Central memory CD8-positive, alpha-beta T cell (primary cell): ENCODE measurements around the gene UQCRQ.
A peak's percentile ranks its signal among the peaks of the same experiment; 100 is the strongest.

Experiments used
- ATAC-seq: fragments of 150-1000 bp; cut with Tn5 transposase; replicated peaks from 2 replicates; pipeline ENCODE4 v1.10.0; 2022; ENCODE audit warnings: mild to moderate bottlenecking, moderate FRiP score, moderate number of reproducible peaks; ENCODE audit not compliant: poor library complexity, severe bottlenecking; ENCODE audit errors: extremely low read depth
- DNase-seq, 2 donors: peaks; one replicate each; pipeline ENCODE4 v3.0.0; 2021; ENCODE audit warnings: low spot score in 2 of 2
- H3K27ac Mint-ChIP-seq: one replicate; pipeline ENCODE4 v1.8.0; 2022; ENCODE audit warnings: low read depth, mild to moderate bottlenecking, moderate library complexity, mixed read lengths
- H3K27me3 Mint-ChIP-seq: one replicate; pipeline ENCODE4 v1.8.0; 2022; ENCODE audit warnings: mixed read lengths
- H3K36me3 Mint-ChIP-seq: one replicate; pipeline ENCODE4 v1.8.0; 2022; ENCODE audit warnings: mild to moderate bottlenecking, moderate library complexity, mixed read lengths; ENCODE audit not compliant: insufficient read depth
- H3K4me1 Mint-ChIP-seq: one replicate; pipeline ENCODE4 v1.8.0; 2022; ENCODE audit warnings: mixed read lengths
- H3K4me3 Mint-ChIP-seq: one replicate; pipeline ENCODE4 v1.8.0; 2022; ENCODE audit warnings: mild to moderate bottlenecking, moderate library complexity, mixed read lengths
- H3K9me3 Mint-ChIP-seq: one replicate; pipeline ENCODE4 v1.8.0; 2022; ENCODE audit warnings: mixed read lengths

Gene UQCRQ

DNA sequence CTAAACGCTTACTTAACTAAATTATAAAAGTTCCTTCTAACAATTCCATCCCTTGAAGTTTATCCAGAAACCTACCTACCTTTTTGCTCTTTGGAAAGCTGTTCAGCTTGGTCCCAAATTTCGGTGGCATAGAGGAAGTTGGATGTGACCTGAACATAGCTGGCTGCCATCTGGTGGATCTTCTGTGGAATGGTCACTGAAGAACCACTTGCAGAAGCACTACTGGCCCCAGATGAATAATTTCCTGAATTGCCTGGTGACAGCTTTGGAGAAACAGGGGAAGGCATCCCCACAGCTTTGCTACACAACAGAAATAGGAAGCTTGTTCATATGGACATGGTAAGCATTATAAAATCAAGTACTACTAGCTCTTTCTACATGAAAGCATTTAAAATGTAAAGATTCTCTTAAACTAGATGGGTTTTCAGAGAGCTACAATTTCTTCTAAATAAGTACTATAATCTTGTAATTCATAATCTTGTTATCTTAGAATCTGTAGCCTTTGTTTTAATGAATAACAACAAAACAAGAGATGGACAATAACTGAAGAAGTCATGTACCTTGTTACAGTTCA is 16.9 kb downstream of the UQCRQ start:
- Mint-ChIP-seq H3K9me3 (no peaks in the 10 kb centered on the region), H3K36me3 (peaks cover 52% of the 10 kb centered on the region), H3K27me3 (no peaks in the 10 kb centered on the region), H3K27ac (no peak overlapping the region), H3K4me1 (no peaks in the 10 kb centered on the region), H3K4me3 (no peak overlapping the region)
- DNase-seq: no peak
- no peak for ATAC-seq

DNA sequence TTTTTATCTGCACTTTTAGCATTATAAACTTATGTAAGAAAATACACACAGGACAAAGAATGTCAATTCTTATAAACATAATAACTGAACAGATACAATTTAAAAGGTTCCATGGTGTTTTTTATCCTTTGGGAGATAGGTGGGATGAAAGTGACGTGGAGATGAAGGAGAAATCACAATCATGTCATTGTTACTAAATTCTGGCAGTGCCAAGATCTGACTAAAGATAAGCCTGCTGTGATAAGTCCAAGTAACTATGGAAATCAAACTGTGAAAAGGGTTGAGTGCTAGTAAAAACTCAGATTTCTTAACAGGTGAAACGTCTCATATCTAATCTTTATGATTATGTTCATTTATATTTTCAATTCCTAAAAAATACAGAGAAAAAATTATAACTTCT is 18.1 kb downstream of the UQCRQ start:
- Mint-ChIP-seq H3K4me1 (no peaks in the 10 kb centered on the region), H3K27me3 (no peaks in the 10 kb centered on the region), H3K27ac (peak overlapping the region; percentile 52), H3K4me3 (no peak overlapping the region), H3K36me3 (peaks cover 54% of the 10 kb centered on the region), H3K9me3 (no peaks in the 10 kb centered on the region)
- ATAC-seq (no peak), DNase-seq (no peak)

DNA sequence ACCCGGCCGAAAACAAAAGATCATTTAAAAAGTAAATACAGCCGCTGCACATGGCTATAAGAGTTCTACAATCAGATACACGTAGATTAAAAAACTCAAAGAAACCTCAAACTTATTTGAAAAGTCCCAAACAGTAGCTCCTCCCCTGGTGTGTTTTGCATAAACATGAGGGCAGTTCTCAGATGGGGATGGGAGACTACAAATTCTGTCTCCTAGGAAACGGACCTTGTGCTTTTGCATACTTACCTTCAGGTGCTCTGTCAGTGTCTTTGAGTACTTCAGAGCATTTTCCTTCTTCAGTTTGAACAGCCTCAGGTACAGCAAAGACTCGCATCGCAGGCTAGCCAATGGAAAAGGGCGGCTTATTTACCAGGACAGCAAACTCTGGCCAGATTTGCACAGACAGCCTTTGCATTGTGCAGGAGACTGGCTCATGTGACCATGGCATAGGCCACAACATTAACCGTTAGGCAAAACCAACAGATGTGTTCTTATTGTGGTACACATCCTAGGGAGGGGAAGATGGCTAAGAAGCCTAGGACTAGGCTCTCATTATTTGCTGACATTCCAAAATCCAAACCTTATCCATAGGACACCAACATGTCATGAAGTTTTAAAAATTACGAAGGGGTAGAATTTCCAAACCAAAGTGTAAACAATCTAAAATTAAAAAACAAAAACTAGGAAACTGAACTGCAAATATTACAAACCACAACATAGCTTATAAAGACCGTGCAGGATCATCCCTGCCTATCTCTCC is 19.8 kb downstream of the UQCRQ start:
- H3K27me3 Mint-ChIP-seq: no peaks in the 10 kb centered on the region
- H3K9me3 Mint-ChIP-seq: no peaks in the 10 kb centered on the region
- H3K36me3 Mint-ChIP-seq: peaks cover 57% of the 10 kb centered on the region

DNA sequence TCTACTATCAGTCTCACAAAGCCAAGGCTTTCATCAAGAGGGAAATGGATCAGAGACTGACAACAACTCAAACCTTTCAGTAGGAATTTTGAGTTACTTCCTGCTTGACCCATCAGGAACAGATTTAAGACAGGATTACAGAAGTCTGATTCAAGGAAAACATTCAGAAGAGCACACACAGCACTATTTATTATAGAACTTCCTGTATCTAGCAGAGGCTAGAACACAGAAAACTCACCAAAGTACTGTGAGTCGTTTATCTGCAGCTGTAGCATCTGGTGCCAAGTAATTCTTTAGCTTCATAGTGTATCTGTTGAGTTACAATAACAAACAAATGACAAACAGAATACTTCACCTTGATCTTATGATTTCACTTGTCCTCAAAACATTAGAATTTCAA is 20.8 kb downstream of the UQCRQ start:
- no peak overlapping the region for H3K27ac Mint-ChIP-seq
- ATAC-seq (no peak), DNase-seq (no peak)
- peaks cover 55% of the 10 kb centered on the region for H3K36me3 Mint-ChIP-seq
- no peaks in the 10 kb centered on the region for H3K9me3 Mint-ChIP-seq
- no peaks in the 10 kb centered on the region for H3K4me1 Mint-ChIP-seq
- no peaks in the 10 kb centered on the region for H3K27me3 Mint-ChIP-seq
- H3K4me3 Mint-ChIP-seq: no peak overlapping the region

More for the DNA sequence above, 19.8 kb downstream of the UQCRQ start:
- DNase-seq (no peak), ATAC-seq (no peak)
- H3K27ac Mint-ChIP-seq: no peak overlapping the region
- no peak overlapping the region for H3K4me3 Mint-ChIP-seq
- no peaks in the 10 kb centered on the region for H3K4me1 Mint-ChIP-seq

DNA sequence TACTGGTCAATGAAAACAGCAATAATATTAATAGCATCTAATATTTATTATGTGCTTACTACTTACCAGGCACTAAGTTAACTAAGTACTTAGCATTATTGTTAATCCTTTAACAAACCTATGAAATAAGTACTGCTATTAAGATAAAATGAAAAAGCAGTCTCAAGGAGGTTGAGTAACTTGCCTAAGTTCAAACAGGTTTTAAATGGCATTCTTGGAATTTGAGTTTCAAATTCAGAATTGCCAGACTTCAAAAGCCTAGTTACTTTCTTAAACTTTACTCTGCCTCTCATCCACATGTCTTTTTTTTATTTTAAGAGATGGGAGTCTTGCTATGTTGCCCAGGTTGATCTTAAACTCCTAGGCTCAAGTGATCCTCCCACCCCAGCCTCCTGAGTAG is 23.1 kb downstream of the UQCRQ start:
- ATAC-seq: no peak
- H3K36me3 Mint-ChIP-seq: peaks cover 62% of the 10 kb centered on the region
- no peaks in the 10 kb centered on the region for H3K4me1 Mint-ChIP-seq
- H3K4me3 Mint-ChIP-seq: no peak overlapping the region
- DNase-seq: no peak
- H3K9me3 Mint-ChIP-seq: no peaks in the 10 kb centered on the region
- no peaks in the 10 kb centered on the region for H3K27me3 Mint-ChIP-seq
- no peak overlapping the region for H3K27ac Mint-ChIP-seq

DNA sequence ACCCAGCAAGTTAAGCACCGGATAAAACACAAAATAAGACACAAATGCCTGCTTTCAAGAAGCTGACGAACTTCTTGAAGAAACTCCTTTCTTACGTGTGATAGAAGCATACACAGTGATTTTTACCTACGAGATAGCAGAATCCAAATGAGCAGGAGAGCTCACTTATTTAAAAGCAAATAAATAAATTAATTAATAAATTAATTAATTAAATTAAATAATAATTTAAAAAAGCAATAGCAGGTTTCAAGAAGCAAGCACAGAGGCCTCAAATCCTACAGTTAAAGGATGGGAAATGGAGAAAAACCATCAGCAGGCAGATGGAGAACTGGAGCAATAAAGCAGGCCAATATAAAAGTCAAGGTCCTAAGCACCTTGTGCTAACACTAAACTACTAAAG is 24.4 kb downstream of the UQCRQ start:
- DNase-seq: no peak
- Mint-ChIP-seq H3K9me3 (no peaks in the 10 kb centered on the region), H3K27ac (no peak overlapping the region), H3K27me3 (no peaks in the 10 kb centered on the region), H3K36me3 (peaks cover 66% of the 10 kb centered on the region), H3K4me1 (no peaks in the 10 kb centered on the region), H3K4me3 (no peak overlapping the region)
- no peak for ATAC-seq

DNA sequence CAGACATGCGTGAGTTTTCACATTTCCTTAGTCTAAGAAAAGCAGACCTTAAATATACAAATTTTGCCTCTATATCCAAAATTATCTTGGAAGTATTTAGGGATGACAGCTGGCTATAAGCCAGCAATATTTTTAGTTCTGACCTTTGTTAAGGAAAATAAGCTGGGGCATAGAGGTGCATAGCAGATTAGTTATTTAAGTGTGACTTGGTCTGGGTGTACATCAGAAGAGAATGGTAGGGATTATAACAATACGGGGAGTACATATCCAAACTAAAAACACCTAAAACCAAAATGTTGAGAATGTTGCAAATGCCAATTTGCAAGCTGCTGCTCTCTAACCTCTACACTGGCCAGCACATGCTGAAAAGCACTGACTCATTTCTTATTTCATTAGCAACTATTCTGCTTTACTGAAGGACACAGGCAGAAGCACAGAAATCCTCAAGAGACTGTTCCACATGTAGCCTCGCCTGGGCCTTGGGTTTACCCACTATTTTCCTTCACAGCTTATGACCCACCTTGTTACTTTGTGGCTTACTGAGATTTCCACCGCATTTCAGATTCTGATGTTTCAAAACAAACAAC is 29.4 kb downstream of the UQCRQ start:
- Mint-ChIP-seq H3K36me3 (peaks cover 67% of the 10 kb centered on the region), H3K4me3 (no peak overlapping the region), H3K4me1 (peaks cover 13% of the 10 kb centered on the region), H3K9me3 (no peaks in the 10 kb centered on the region), H3K27me3 (no peaks in the 10 kb centered on the region), H3K27ac (no peak overlapping the region)
- no peak for ATAC-seq
- DNase-seq: no peak

DNA sequence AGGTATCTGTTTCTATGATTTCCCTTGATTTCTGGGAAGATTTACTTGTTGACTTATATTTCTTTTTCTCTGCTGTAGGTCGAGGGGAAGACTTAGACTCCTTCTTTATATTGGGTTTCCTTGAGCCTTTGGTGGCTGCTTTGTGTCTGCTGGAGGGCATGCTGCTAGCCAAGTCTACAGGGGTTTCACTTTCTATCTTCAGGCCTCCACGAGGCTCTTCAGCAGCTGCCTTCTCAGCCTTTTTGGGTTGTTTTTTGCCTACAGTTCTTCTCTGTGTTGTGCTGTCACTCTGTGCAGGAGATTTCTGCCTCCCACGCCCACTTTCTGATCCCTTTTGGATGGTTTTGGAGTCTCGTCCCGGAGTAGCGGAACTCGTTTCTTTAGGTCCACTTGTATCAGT is 30.2 kb downstream of the UQCRQ start:
- Mint-ChIP-seq H3K27ac (no peak overlapping the region), H3K4me3 (no peak overlapping the region), H3K4me1 (peaks cover 13% of the 10 kb centered on the region), H3K36me3 (peaks cover 70% of the 10 kb centered on the region), H3K9me3 (no peaks in the 10 kb centered on the region), H3K27me3 (no peaks in the 10 kb centered on the region)
- DNase-seq (no peak), ATAC-seq (no peak)

DNA sequence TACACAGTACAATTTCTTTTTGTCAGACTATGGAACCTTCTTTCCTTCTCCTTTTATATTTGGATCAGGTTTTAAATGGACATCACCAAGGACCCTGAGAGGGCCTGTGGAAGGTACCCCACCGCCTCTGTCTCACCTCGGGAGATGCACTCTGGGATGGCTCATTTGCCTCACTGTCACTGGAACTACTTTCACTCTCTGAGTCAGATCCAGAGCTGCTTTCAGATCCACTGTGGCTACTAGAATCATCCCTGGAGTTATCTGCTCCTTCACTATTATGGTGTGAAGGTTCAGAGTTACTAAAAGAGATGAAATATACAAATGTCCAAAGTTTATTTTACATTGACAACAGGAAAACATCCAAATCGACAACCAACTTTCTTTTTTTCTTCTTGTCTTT is 31.7 kb downstream of the UQCRQ start:
- no peaks in the 10 kb centered on the region for H3K9me3 Mint-ChIP-seq
- no peak for DNase-seq
- no peaks in the 10 kb centered on the region for H3K27me3 Mint-ChIP-seq

DNA sequence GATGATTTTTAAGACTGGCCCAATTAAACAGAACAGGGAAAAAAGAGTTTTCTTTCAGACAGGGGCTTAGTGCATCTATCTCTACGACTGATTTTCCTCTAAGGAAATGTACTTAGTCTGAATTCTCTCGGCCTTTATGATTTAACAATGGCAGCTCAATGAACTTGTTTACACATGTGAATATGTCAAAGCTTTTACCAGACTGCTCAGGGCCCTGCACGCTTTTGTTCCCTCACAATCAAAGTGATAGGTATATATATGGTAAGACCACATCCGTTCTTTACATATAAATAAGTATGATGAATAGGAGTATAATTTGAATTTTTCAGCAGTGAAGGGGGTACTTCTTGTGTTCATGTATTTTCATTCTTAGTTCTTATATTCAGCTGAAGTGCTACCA is 34.6 kb downstream of the UQCRQ start:
- DNase-seq (no peak), ATAC-seq (no peak)
- Mint-ChIP-seq H3K27ac (no peak overlapping the region), H3K36me3 (peaks cover 49% of the 10 kb centered on the region), H3K27me3 (no peaks in the 10 kb centered on the region), H3K4me1 (peaks cover 34% of the 10 kb centered on the region), H3K4me3 (no peak overlapping the region), H3K9me3 (no peaks in the 10 kb centered on the region)

More for the DNA sequence above, 31.7 kb downstream of the UQCRQ start:
- no peak for ATAC-seq
- H3K4me3 Mint-ChIP-seq: no peak overlapping the region
- no peak overlapping the region for H3K27ac Mint-ChIP-seq
- peaks cover 19% of the 10 kb centered on the region for H3K4me1 Mint-ChIP-seq
- H3K36me3 Mint-ChIP-seq: peaks cover 63% of the 10 kb centered on the region

DNA sequence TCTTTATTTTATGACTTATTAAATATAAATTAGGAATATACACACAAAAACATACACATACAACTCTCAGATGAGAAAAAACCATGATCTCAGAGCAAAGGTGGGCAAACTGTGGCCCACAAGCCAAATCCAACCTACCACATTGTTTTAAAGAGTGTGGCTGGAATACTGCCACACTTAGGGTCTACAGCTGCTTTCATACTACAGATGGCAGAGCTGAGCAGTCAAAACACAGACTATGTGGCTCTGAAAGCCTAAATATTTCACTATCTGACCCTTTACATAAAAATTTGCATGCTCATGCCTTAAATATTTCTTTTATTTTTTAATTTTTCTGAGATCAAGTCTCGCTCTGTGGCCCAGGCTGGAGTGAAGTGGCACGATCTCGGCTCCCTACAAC is 35.3 kb downstream of the UQCRQ start:
- H3K27me3 Mint-ChIP-seq: no peaks in the 10 kb centered on the region
- no peak overlapping the region for H3K4me3 Mint-ChIP-seq
- ATAC-seq (no peak), DNase-seq (no peak)
- H3K27ac Mint-ChIP-seq: no peak overlapping the region
- H3K36me3 Mint-ChIP-seq: peaks cover 43% of the 10 kb centered on the region
- no peaks in the 10 kb centered on the region for H3K9me3 Mint-ChIP-seq
- peaks cover 34% of the 10 kb centered on the region for H3K4me1 Mint-ChIP-seq

DNA sequence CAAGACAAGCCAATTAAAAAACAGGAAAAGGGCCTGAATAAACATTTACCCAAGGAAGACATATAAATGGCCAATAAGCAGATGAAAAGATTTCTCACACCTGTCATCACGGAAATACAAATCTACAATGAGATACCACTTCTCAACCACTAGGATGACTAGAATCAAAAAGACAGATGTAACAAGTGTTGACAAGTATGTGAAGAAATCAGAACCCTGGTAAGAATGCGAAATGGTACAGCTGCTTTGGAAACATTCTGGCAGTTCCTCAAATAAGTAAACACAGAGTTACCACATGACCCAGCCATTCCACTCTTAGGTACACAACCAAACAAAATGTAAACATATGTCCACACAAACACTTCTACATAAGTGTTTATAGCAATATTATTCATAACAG is 39.5 kb downstream of the UQCRQ start:
- Mint-ChIP-seq H3K27me3 (no peaks in the 10 kb centered on the region), H3K36me3 (peaks cover 19% of the 10 kb centered on the region)
- DNase-seq: no peak

DNA sequence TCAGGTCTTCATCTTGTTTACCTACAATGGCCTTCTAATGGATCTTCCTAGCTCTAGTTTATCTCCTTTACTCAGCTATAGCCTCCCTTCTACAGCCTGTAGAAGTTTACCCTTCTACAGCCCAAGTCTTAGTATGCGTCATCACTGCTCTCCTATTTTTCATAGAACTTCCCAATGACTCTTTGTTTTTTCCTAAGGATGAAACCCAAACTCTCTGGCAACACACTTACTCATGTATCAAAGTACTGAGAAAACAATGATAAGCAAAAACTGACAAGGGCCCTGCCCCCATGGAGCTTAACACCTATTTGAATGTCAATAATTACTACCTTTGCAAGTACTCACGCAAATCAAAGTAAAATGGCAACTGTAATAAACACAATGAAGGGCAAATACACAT is 40.7 kb downstream of the UQCRQ start:
- Mint-ChIP-seq H3K36me3 (peaks cover 20% of the 10 kb centered on the region), H3K9me3 (no peaks in the 10 kb centered on the region), H3K4me1 (peaks cover 51% of the 10 kb centered on the region), H3K27me3 (no peaks in the 10 kb centered on the region), H3K27ac (no peak overlapping the region), H3K4me3 (no peak overlapping the region)
- DNase-seq (no peak), ATAC-seq (no peak)

More for the DNA sequence above, 39.5 kb downstream of the UQCRQ start:
- Mint-ChIP-seq H3K27ac (no peak overlapping the region), H3K9me3 (no peaks in the 10 kb centered on the region), H3K4me3 (no peak overlapping the region), H3K4me1 (peaks cover 43% of the 10 kb centered on the region)
- ATAC-seq: no peak
